ENCODE results near the gene CD36. TPM values are rescaled to one million over a fixed set of nuclear protein-coding genes. Genes with fewer than 3 reads are reported as not detected.

The CD36 gene
- total and polyA plus RNA-seq, 2 experiments from 2014 or later: 0.40 to 1.8 TPM

DNA sequence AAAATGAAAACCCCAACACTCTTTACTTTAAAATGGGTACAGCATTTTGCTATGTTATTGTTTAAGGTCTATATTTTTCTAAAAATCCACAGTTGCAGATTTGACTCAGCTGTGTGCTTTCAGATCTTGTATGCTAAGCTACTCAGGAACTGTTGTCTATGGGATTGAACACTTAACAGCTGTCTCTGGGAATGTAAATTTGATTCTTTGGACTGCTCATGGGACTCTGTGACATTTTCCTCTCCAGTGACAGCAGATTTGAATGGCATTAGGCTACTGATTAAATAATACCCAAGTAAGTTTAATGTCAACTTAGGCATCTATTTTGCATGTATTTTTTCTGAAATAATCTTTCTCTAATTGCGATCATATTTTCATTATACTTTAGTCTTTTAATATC lies 1.7 kb upstream of the CD36 start:
- peaks cover 7% of the 10 kb centered on the region for H3K4me1 ChIP-seq (ENCODE audit: insufficient read depth)
- no peaks in the 10 kb centered on the region for H3K9me2 ChIP-seq (ENCODE audit: insufficient read depth)
- no peak overlapping the region for H2AFZ ChIP-seq
- no peak overlapping the region for H3K27ac ChIP-seq (ENCODE audit: low read depth)
- Mint-ChIP-seq H3K27me3 (ENCODE audit: insufficient read depth, low read depth, poor library complexity) (no peaks in the 10 kb centered on the region), H3K27ac (no peak overlapping the region), H3K36me3 (ENCODE audit: low read depth) (no peaks in the 10 kb centered on the region), H3K4me1 (peaks cover 6% of the 10 kb centered on the region), H3K4me3 (no peak overlapping the region), H3K9me3 (no peaks in the 10 kb centered on the region)
- no peaks in the 10 kb centered on the region for H3K36me3 ChIP-seq (ENCODE audit: insufficient read depth)
- H3F3A ChIP-seq (replicated peaks; ENCODE audit: low read depth): no peaks in the 10 kb centered on the region
- no peak overlapping the region for H3K4me3 ChIP-seq
- no peak for DNase-seq (ENCODE audit: low spot score)
- ATAC-seq: no peak
- no peaks in the 10 kb centered on the region for H4K20me1 ChIP-seq (replicated peaks; ENCODE audit: insufficient read depth)
- no peaks in the 10 kb centered on the region for H3K79me2 ChIP-seq (replicated peaks; ENCODE audit: insufficient read depth)
- TF ChIP-seq, protein P1, sequence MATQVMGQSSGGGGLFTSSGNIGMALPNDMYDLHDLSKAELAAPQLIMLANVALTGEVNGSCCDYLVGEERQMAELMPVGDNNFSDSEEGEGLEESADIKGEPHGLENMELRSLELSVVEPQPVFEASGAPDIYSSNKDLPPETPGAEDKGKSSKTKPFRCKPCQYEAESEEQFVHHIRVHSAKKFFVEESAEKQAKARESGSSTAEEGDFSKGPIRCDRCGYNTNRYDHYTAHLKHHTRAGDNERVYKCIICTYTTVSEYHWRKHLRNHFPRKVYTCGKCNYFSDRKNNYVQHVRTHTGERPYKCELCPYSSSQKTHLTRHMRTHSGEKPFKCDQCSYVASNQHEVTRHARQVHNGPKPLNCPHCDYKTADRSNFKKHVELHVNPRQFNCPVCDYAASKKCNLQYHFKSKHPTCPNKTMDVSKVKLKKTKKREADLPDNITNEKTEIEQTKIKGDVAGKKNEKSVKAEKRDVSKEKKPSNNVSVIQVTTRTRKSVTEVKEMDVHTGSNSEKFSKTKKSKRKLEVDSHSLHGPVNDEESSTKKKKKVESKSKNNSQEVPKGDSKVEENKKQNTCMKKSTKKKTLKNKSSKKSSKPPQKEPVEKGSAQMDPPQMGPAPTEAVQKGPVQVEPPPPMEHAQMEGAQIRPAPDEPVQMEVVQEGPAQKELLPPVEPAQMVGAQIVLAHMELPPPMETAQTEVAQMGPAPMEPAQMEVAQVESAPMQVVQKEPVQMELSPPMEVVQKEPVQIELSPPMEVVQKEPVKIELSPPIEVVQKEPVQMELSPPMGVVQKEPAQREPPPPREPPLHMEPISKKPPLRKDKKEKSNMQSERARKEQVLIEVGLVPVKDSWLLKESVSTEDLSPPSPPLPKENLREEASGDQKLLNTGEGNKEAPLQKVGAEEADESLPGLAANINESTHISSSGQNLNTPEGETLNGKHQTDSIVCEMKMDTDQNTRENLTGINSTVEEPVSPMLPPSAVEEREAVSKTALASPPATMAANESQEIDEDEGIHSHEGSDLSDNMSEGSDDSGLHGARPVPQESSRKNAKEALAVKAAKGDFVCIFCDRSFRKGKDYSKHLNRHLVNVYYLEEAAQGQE (IDR thresholded peaks at IDR 0.05; ENCODE audit: unreplicated experiment): no peak
- no peak for TF ChIP-seq JUNB (IDR thresholded peaks at IDR 0.05; ENCODE audit: unreplicated experiment)
- TF ChIP-seq STAT1 (IDR thresholded peaks at IDR 0.05; ENCODE audit: unreplicated experiment): no peak
- no peak for TF ChIP-seq ZNF114 (CRISPR knock-in tag; IDR thresholded peaks at IDR 0.05)
- TF ChIP-seq POLR2AphosphoS5 (IDR thresholded peaks at IDR 0.05; ENCODE audit: low read depth): no peak
- no peak for TF ChIP-seq ZNF331 (CRISPR knock-in tag; IDR thresholded peaks at IDR 0.05; ENCODE audit: low read depth)
- no peak for TF ChIP-seq CREB1 (CRISPR knock-in tag; IDR thresholded peaks at IDR 0.05; ENCODE audit: low read depth)
- no peak for TF ChIP-seq NANOG (IDR thresholded peaks at IDR 0.05; ENCODE audit: borderline replicate concordance)
- H3K27me3 ChIP-seq (ENCODE audit: insufficient read depth): no peaks in the 10 kb centered on the region
- no peak overlapping the region for H3K4me2 ChIP-seq

DNA sequence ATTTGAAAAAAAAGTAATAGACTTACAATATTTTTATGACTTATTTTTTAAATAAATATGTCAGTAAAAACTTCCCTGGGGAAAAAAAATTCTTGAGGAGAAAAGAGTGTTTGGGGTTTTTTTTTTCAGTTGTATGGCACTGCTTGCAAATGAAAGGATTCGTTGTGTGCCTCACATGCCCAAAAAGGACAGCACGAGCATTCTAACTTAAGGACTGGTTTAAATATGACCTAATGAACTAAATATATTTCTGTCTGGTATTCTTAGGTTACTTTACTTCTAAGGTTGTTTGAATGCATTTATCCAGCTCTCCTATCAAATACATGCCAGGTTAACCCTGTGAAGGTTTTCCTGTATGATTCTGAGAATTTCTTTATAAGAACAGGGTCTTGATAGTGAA lies 988 bp upstream of the CD36 start:
- Histone ChIP-seq H3K27ac (ENCODE audit: low read depth) (no peak overlapping the region), H3K4me2 (no peak overlapping the region), H3K9me2 (ENCODE audit: insufficient read depth) (no peaks in the 10 kb centered on the region), H3K4me1 (ENCODE audit: insufficient read depth) (peaks cover 7% of the 10 kb centered on the region), H3K79me2 (replicated peaks; ENCODE audit: insufficient read depth) (no peaks in the 10 kb centered on the region), H2AFZ (no peak overlapping the region), H3K27me3 (ENCODE audit: insufficient read depth) (no peaks in the 10 kb centered on the region), H3F3A (replicated peaks; ENCODE audit: low read depth) (no peaks in the 10 kb centered on the region), H3K4me3 (no peak overlapping the region), H3K36me3 (ENCODE audit: insufficient read depth) (no peaks in the 10 kb centered on the region), H4K20me1 (replicated peaks; ENCODE audit: insufficient read depth) (no peaks in the 10 kb centered on the region)
- H3K36me3 Mint-ChIP-seq (ENCODE audit: low read depth): no peaks in the 10 kb centered on the region
- no peak overlapping the region for H3K4me3 Mint-ChIP-seq
- peaks cover 6% of the 10 kb centered on the region for H3K4me1 Mint-ChIP-seq
- DNase-seq (ENCODE audit: low spot score) (no peak), ATAC-seq (no peak)
- H3K9me3 Mint-ChIP-seq: no peaks in the 10 kb centered on the region
- no peaks in the 10 kb centered on the region for H3K27me3 Mint-ChIP-seq (ENCODE audit: insufficient read depth, low read depth, poor library complexity)
- no peak overlapping the region for H3K27ac Mint-ChIP-seq
- no peak for TF ChIP-seq NANOG (IDR thresholded peaks at IDR 0.05; ENCODE audit: borderline replicate concordance)
- TF ChIP-seq JUNB (IDR thresholded peaks at IDR 0.05; ENCODE audit: unreplicated experiment): no peak
- TF ChIP-seq EZH2 (IDR thresholded peaks at IDR 0.05; ENCODE audit: low read depth, unreplicated experiment): no peak
- TF ChIP-seq, protein P2, sequence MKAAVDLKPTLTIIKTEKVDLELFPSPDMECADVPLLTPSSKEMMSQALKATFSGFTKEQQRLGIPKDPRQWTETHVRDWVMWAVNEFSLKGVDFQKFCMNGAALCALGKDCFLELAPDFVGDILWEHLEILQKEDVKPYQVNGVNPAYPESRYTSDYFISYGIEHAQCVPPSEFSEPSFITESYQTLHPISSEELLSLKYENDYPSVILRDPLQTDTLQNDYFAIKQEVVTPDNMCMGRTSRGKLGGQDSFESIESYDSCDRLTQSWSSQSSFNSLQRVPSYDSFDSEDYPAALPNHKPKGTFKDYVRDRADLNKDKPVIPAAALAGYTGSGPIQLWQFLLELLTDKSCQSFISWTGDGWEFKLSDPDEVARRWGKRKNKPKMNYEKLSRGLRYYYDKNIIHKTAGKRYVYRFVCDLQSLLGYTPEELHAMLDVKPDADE (IDR thresholded peaks at IDR 0.05): no peak
- TF ChIP-seq EZH2phosphoT487 (IDR thresholded peaks at IDR 0.05; ENCODE audit: unreplicated experiment): no peak
- TF ChIP-seq POLR2AphosphoS5 (IDR thresholded peaks at IDR 0.05; ENCODE audit: low read depth): no peak
- TF ChIP-seq ZNF114 (CRISPR knock-in tag; IDR thresholded peaks at IDR 0.05): no peak
- TF ChIP-seq STAT1 (IDR thresholded peaks at IDR 0.05; ENCODE audit: unreplicated experiment): no peak
- TF ChIP-seq, protein P3, sequence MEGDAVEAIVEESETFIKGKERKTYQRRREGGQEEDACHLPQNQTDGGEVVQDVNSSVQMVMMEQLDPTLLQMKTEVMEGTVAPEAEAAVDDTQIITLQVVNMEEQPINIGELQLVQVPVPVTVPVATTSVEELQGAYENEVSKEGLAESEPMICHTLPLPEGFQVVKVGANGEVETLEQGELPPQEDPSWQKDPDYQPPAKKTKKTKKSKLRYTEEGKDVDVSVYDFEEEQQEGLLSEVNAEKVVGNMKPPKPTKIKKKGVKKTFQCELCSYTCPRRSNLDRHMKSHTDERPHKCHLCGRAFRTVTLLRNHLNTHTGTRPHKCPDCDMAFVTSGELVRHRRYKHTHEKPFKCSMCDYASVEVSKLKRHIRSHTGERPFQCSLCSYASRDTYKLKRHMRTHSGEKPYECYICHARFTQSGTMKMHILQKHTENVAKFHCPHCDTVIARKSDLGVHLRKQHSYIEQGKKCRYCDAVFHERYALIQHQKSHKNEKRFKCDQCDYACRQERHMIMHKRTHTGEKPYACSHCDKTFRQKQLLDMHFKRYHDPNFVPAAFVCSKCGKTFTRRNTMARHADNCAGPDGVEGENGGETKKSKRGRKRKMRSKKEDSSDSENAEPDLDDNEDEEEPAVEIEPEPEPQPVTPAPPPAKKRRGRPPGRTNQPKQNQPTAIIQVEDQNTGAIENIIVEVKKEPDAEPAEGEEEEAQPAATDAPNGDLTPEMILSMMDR (conservative IDR thresholded peaks at IDR 0.05; ENCODE audit: low read depth in 2 of 2): no peak
- TF ChIP-seq, protein P1 (IDR thresholded peaks at IDR 0.05; ENCODE audit: unreplicated experiment): no peak
